ENCODE measurements around the gene TRPM7. TPM values are rescaled to one million over a fixed set of nuclear protein-coding genes. Genes with fewer than 3 reads are reported as not detected.
A peak's percentile ranks its signal among the peaks of the same experiment; 100 is the strongest.
"Not testable (repeated sequence)": the region's sequence is repeated elsewhere in the genome, so short reads cannot be mapped to it uniquely, and the experiment has no call there.

The TRPM7 gene
- polyA plus RNA-seq, 10 donors = 15.2 to 26.8 (median 21.2) TPM

- DNase-seq = no peak
Observed at GRCh38 chr15:50577492-50577891, 109.1 kb downstream of the TRPM7 start.

- DNase-seq = no peak
Observed at GRCh38 chr15:50576166-50576565, 110.4 kb downstream of the TRPM7 start.

- DNase-seq = not testable (repeated sequence)
Observed at GRCh38 chr15:50573842-50574241, 112.8 kb downstream of the TRPM7 start.

GRCh38 chr15:50563756-50564155, 122.8 kb downstream of the TRPM7 start:
- DNase-seq = no peak

GRCh38 chr15:50562735-50563640, 123.6 kb downstream of the TRPM7 start:
- no peak for DNase-seq

- DNase-seq = no peak
Observed at GRCh38 chr15:50558012-50558411, 128.6 kb downstream of the TRPM7 start.

- no peak for DNase-seq
Observed at GRCh38 chr15:50556642-50557371, 129.8 kb downstream of the TRPM7 start.

- DNase-seq = no peak
Observed at GRCh38 chr15:50552238-50552637, 134.4 kb downstream of the TRPM7 start.

- no peak for DNase-seq
Observed at GRCh38 chr15:50549326-50549725, 137.3 kb downstream of the TRPM7 start.

GRCh38 chr15:50546566-50546965, 140.0 kb downstream of the TRPM7 start, which contains the start of gene USP50:
TSS of gene USP50 (minus strand) at chr15:50546666. CDS start at chr15:50546525, 141 bp downstream.
- no peak for DNase-seq

GRCh38 chr15:50544368-50544767, 142.2 kb downstream of the TRPM7 start:
- no peak for DNase-seq

GRCh38 chr15:50543556-50543955, 143.0 kb downstream of the TRPM7 start:
- DNase-seq = no peak

GRCh38 chr15:50542887-50543210, 143.7 kb downstream of the TRPM7 start:
- DNase-seq = peak in 2 of 3 donors; percentile 13 to 52

GRCh38 chr15:50531766-50532165, 154.8 kb downstream of the TRPM7 start:
- DNase-seq = peak in 1 of 3 donors; percentile 44

GRCh38 chr15:50531163-50531562, 155.4 kb downstream of the TRPM7 start:
- no peak for DNase-seq

GRCh38 chr15:50523851-50524251, 162.7 kb downstream of the TRPM7 start:
- peak; percentile 36 to 90 (median 66) for DNase-seq

- peak in 2 of 3 donors; percentile 33 to 68 for DNase-seq
Observed at GRCh38 chr15:50519740-50520425, 166.7 kb downstream of the TRPM7 start.

- no peak for DNase-seq
Observed at GRCh38 chr15:50513001-50513400, 173.6 kb downstream of the TRPM7 start.
